A549 (cell line): ENCODE results near the gene SORBS1. TPM values are rescaled to one million over a fixed set of nuclear protein-coding genes. Genes with fewer than 3 reads are reported as not detected.
A peak's percentile ranks its signal among the peaks of the same experiment; 100 is the strongest.

Experiments used
- ATAC-seq, 2 experiments: fragments of 200-7000 bp in 1 of 2; fragments of >200 bp in 1 of 2; cut with Nextera tagmentation in 1 of 2; cut with Tn5 transposase in 1 of 2; 3 replicates each; pipeline versions ENCODE4 v1.8.0 to v1.9.1; 2018 to 2020; ENCODE audit warnings: mild to moderate bottlenecking in 1 of 2, moderate library complexity in 1 of 2
- CTCF ChIA-PET: fragments of 300-600 bp; sonication (Branson Sonifier 250); formaldehyde crosslinking; extraction: SDS; loops from one replicate; lab custom pipeline; 2021; ENCODE audit warnings: antibody characterized with exemption, inconsistent platforms; lab: Yijun Ruan, JAX
- POLR2A ChIA-PET: fragments of 350-600 bp; formaldehyde crosslinking; extraction: SDS; loops from one replicate; lab custom pipeline; 2021; ENCODE audit warnings: antibody characterized with exemption, inconsistent platforms; lab: Yijun Ruan, JAX
- DNase-seq, 2 experiments: peaks; one replicate each; pipeline versions ENCODE4 v3.0.0 to v3.0.0-alpha.2; 2011 to 2016; ENCODE audit warnings: low read depth in 1 of 2, low spot score in 1 of 2
- FAIRE-seq: peaks from 2 replicates; lab custom pipeline; 2011; peaks lifted over from hg19 to GRCh38; lab: Jason Lieb, UNC
- H3K27ac ChIP-seq, 2 experiments: fragments of >200 bp; sonication (Bioruptor Twin); formaldehyde crosslinking; 3 replicates each; pipeline ENCODE4 v1.5.1; 2016 to 2017
- H3K4me1 ChIP-seq: fragments of >200 bp; sonication (Bioruptor Twin); formaldehyde crosslinking; 3 replicates; pipeline ENCODE4 v1.6.1; 2016
- H3K4me2 ChIP-seq: fragments of >200 bp; sonication (Bioruptor Twin); formaldehyde crosslinking; 3 replicates; pipeline ENCODE4 v1.6.1; 2016
- H3K4me3 ChIP-seq: fragments of >200 bp; sonication (Bioruptor Twin); formaldehyde crosslinking; 3 replicates; pipeline ENCODE4 v1.5.1; 2016
- H3K9me3 ChIP-seq: fragments of >200 bp; sonication (Bioruptor Twin); formaldehyde crosslinking; 3 replicates; pipeline ENCODE4 v1.6.1; 2016
- ATOH8 ChIP-seq: fragments of 250-450 bp; sonication (Bioruptor Pico); IDR thresholded peaks from 2 replicates; pipeline ENCODE4 v1.5.0; 2020; ENCODE audit warnings: low read depth, mild to moderate bottlenecking, moderate library complexity
- CBX2 ChIP-seq: fragments of 200-600 bp; sonication (generic); IDR thresholded peaks from 2 replicates; pipeline ENCODE4 v1.6.1; 2016; ENCODE audit warnings: low read depth, mild to moderate bottlenecking, borderline replicate concordance
- EHF ChIP-seq: fragments of 250-450 bp; sonication (Bioruptor Pico); IDR thresholded peaks from 2 replicates; pipeline ENCODE4 v1.5.0; 2020; ENCODE audit warnings: mild to moderate bottlenecking
- FOSB ChIP-seq: fragments of 250-450 bp; sonication (Bioruptor Pico); IDR thresholded peaks from 2 replicates; pipeline ENCODE4 v1.5.0; 2020; ENCODE audit warnings: mild to moderate bottlenecking, moderate library complexity
- FOXS1 ChIP-seq: fragments of 250-450 bp; sonication (Bioruptor Pico); IDR thresholded peaks from 2 replicates; pipeline ENCODE4 v1.5.0; 2020; ENCODE audit warnings: mild to moderate bottlenecking, moderate library complexity
- HOXB5 ChIP-seq: fragments of 250-450 bp; sonication (Bioruptor Pico); IDR thresholded peaks from 2 replicates; pipeline ENCODE4 v1.5.0; 2020; ENCODE audit warnings: mild to moderate bottlenecking, moderate library complexity
- KDM5A ChIP-seq: fragments of 200-600 bp; sonication (generic); IDR thresholded peaks from 2 replicates; pipeline ENCODE4 v1.6.1; 2016; ENCODE audit warnings: antibody characterized with exemption, mild to moderate bottlenecking
- NFE2L2 ChIP-seq: fragments of 150-350 bp; conservative IDR thresholded peaks from 2 replicates; pipeline ENCODE4 v1.6.1; 2014; ENCODE audit warnings: low read length
- NPAS2 ChIP-seq: fragments of 250-450 bp; sonication (Bioruptor Pico); IDR thresholded peaks from 2 replicates; pipeline ENCODE4 v1.8.0; 2022; ENCODE audit warnings: mild to moderate bottlenecking, moderate library complexity, borderline replicate concordance
- SREBF2 ChIP-seq: fragments of 450-650 bp; IDR thresholded peaks from 2 replicates; pipeline ENCODE4 v1.6.1; 2014; ENCODE audit warnings: mild to moderate bottlenecking, moderate library complexity
- ZFP36 ChIP-seq: fragments of 450-650 bp; IDR thresholded peaks from 2 replicates; pipeline ENCODE4 v1.6.1; 2014; ENCODE audit warnings: borderline replicate concordance; ENCODE audit not compliant: partially characterized antibody
- ZSCAN20 ChIP-seq: fragments of 250-450 bp; sonication (Bioruptor Pico); IDR thresholded peaks from 2 replicates; pipeline ENCODE4 v1.8.0; 2022; ENCODE audit warnings: mild to moderate bottlenecking, moderate library complexity
- WGBS: methylation state at CpG from one replicate; pipeline ENCODE4 v1.1.6; 2017; ENCODE audit errors: missing lambda C conversion rate; 5-methylcytosine and 5-hydroxymethylcytosine counted together
- polyA plus RNA-seq, 4 experiments: library from polyadenylated mRNA; depleted of rRNA in 3 of 4; stranded (reverse); fragments of >200 nt; fragmentation: RNase III in 1 of 4; extraction: RNeasy Plus Mini Kit Qiagen cat#74134 plus additional on column Dnase treatment in 1 of 4; gene quantifications; 2 replicates in 3 of 4; 3 replicates in 1 of 4; pipeline ENCODE4 v1.2.3, GENCODE V29; 2011 to 2017
- TF ChIP-seq, protein P1 (sequence below): fragments of 200-600 bp; sonication (generic); IDR thresholded peaks from 2 replicates; pipeline ENCODE4 v1.6.1; 2016; ENCODE audit warnings: antibody characterized with exemption, mild to moderate bottlenecking, moderate library complexity
- TF ChIP-seq, protein P2 (sequence below): fragments of >200 bp; sonication (Bioruptor Twin); formaldehyde crosslinking; IDR thresholded peaks from 2 replicates; pipeline ENCODE4 v1.6.1; 2016
- TF ChIP-seq, protein P3 (sequence below): IDR thresholded peaks from 2 replicates; pipeline ENCODE4 v1.6.1; 2012

SORBS1 gene
- polyA plus RNA-seq, 2 of the 4 experiments (the other 2 are of a cell fraction) = 0.39 to 0.80 TPM

GRCh38 chr10:95395947-95396449, 165.2 kb downstream of the SORBS1 start:
- TF ChIP-seq HOXB5 (CRISPR knock-in tag) = no peak
- no peak for TF ChIP-seq ATOH8 (CRISPR knock-in tag)
- TF ChIP-seq CBX2 = no peak
- TF ChIP-seq EHF (CRISPR knock-in tag) = no peak
- no peak for TF ChIP-seq SREBF2
- TF ChIP-seq, protein P1, sequence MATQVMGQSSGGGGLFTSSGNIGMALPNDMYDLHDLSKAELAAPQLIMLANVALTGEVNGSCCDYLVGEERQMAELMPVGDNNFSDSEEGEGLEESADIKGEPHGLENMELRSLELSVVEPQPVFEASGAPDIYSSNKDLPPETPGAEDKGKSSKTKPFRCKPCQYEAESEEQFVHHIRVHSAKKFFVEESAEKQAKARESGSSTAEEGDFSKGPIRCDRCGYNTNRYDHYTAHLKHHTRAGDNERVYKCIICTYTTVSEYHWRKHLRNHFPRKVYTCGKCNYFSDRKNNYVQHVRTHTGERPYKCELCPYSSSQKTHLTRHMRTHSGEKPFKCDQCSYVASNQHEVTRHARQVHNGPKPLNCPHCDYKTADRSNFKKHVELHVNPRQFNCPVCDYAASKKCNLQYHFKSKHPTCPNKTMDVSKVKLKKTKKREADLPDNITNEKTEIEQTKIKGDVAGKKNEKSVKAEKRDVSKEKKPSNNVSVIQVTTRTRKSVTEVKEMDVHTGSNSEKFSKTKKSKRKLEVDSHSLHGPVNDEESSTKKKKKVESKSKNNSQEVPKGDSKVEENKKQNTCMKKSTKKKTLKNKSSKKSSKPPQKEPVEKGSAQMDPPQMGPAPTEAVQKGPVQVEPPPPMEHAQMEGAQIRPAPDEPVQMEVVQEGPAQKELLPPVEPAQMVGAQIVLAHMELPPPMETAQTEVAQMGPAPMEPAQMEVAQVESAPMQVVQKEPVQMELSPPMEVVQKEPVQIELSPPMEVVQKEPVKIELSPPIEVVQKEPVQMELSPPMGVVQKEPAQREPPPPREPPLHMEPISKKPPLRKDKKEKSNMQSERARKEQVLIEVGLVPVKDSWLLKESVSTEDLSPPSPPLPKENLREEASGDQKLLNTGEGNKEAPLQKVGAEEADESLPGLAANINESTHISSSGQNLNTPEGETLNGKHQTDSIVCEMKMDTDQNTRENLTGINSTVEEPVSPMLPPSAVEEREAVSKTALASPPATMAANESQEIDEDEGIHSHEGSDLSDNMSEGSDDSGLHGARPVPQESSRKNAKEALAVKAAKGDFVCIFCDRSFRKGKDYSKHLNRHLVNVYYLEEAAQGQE = no peak
- TF ChIP-seq ZSCAN20 (CRISPR knock-in tag) = no peak
- TF ChIP-seq ZFP36 = no peak
- TF ChIP-seq NPAS2 = no peak
- TF ChIP-seq NFE2L2 = no peak
- TF ChIP-seq, protein P2, sequence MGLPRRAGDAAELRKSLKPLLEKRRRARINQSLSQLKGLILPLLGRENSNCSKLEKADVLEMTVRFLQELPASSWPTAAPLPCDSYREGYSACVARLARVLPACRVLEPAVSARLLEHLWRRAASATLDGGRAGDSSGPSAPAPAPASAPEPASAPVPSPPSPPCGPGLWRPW = no peak
- TF ChIP-seq, protein P3, sequence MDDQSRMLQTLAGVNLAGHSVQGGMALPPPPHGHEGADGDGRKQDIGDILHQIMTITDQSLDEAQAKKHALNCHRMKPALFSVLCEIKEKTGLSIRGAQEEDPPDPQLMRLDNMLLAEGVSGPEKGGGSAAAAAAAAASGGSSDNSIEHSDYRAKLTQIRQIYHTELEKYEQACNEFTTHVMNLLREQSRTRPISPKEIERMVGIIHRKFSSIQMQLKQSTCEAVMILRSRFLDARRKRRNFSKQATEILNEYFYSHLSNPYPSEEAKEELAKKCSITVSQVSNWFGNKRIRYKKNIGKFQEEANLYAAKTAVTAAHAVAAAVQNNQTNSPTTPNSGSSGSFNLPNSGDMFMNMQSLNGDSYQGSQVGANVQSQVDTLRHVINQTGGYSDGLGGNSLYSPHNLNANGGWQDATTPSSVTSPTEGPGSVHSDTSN = no peak
- no peak for TF ChIP-seq FOSB (CRISPR knock-in tag)
- TF ChIP-seq KDM5A = no peak
- no peak overlapping the region for H3K27ac ChIP-seq
- no peak overlapping the region for H3K4me2 ChIP-seq
- no peak overlapping the region for H3K4me3 ChIP-seq
- DNase-seq (no peak), FAIRE-seq (no peak), ATAC-seq (no peak)
- H3K9me3 ChIP-seq = no peaks in the 10 kb centered on the region
- ChIA-PET CTCF (interaction anchor here (0.9 to 1.5 kb wide), 3 partner anchors 21 to 150 kb away, joined by 3 to 4 read pairs (median 3); no protein-coding TSS in a partner anchor), POLR2A (no interaction called here)
- 70% methylated on average over 6 of the region's 10 CpGs for WGBS
- H3K4me1 ChIP-seq = peaks cover 6% of the 10 kb centered on the region; the same call in 2 of the 3 replicates

GRCh38 chr10:95394161-95394880, 166.8 kb downstream of the SORBS1 start:
- ChIA-PET CTCF (interaction anchor here (0.7 to 1.8 kb wide), 8 partner anchors 10 to 229 kb away, joined by 3 to 5 read pairs (median 4); no protein-coding TSS in a partner anchor), POLR2A (no interaction called here)
- H3K9me3 ChIP-seq = no peaks in the 10 kb centered on the region
- ATAC-seq (peak in 1 of 2 experiments; percentile 55; a peak in 3 of 6 replicates), FAIRE-seq (no peak), DNase-seq (peak; percentile 5 to 19)
- 47% methylated on average over 6 of the region's 6 CpGs for WGBS
- TF ChIP-seq NFE2L2 (no peak), SREBF2 (no peak), FOXS1 (CRISPR knock-in tag) (no peak)
- H3K27ac ChIP-seq = no peak overlapping the region
- no peak overlapping the region for H3K4me3 ChIP-seq
- peak overlapping the region; percentile 6; the same call in 1 of the 3 replicates for H3K4me2 ChIP-seq
- H3K4me1 ChIP-seq = peaks cover 6% of the 10 kb centered on the region; the same call in 2 of the 3 replicates
